ENCODE data around the gene KCNJ12.
"Not testable (repeated sequence)": the region's sequence is repeated elsewhere in the genome, so short reads cannot be mapped to it uniquely, and the experiment has no call there.

Gene KCNJ12

DNA sequence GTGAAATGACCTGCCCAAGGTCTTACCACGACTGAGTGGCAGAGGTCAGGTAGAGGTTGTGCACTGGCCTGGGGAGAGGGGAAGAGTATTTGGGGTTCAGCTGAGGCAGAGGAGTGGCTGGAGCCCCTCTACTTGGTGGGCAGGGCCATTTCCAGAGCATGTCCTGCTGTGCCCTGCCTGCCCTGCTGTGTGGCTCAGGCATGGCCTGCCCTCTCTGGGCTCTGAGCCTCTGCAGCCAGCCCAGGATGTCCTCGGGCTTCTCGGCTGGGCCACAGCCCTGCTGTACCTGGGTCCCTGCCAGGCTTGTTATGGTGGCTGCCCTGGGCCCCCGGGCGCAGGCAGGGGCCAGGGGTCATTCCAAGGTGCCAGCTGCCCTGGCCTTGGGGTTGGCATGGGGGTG, 19.6 kb downstream of the KCNJ12 start:
- no peak overlapping the region for H3K4me3 ChIP-seq (replicated peaks; ENCODE audit: low read depth, low read length)
- DNase-seq (ENCODE audit: extremely low read depth, insufficient read length) = no peak
- TF ChIP-seq CTCF (IDR thresholded peaks at IDR 0.05; ENCODE audit: insufficient read depth, low read length, poor library complexity, severe bottlenecking) = no peak
- H3K36me3 ChIP-seq (ENCODE audit: control insufficient read depth, insufficient read depth, low read length) = no peaks in the 10 kb centered on the region
- H3K27me3 ChIP-seq (replicated peaks; ENCODE audit: control insufficient read depth, insufficient read depth, low read length) = no peaks in the 10 kb centered on the region; the same call in 1 of the 2 replicates

DNA sequence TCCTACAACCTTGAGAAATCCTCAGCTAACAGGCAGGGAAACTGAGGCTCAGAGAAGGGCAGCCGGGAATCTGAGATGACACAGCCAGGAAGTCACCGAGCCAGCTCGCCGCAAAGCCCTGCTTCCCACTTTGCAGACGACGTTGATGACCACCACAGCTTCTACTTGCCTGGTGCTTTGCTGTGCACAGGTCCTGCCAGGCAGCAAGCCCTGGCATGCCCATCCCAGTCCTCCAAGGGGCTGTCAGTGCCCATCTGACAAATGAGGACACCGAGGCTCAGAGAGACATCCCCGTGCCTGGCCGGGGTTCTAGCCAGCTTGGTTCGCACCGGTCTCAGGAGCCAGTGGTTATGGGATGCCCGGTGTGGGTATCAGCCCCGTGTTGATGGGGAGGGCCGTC, 20.1 kb downstream of the KCNJ12 start:
- DNase-seq (ENCODE audit: extremely low read depth, insufficient read length) = no peak
- TF ChIP-seq CTCF (IDR thresholded peaks at IDR 0.05; ENCODE audit: insufficient read depth, low read length, poor library complexity, severe bottlenecking) = no peak
- Histone ChIP-seq H3K27me3 (replicated peaks; ENCODE audit: control insufficient read depth, insufficient read depth, low read length) (no peaks in the 10 kb centered on the region; the same call in 1 of the 2 replicates), H3K4me3 (replicated peaks; ENCODE audit: low read depth, low read length) (no peak overlapping the region), H3K36me3 (ENCODE audit: control insufficient read depth, insufficient read depth, low read length) (no peaks in the 10 kb centered on the region)

GRCh38 chr17:21397341-21398190, 21.4 kb downstream of the KCNJ12 start:
- no peak for DNase-seq (ENCODE audit: extremely low read depth, insufficient read length)
- Histone ChIP-seq H3K4me3 (replicated peaks; ENCODE audit: low read depth, low read length) (no peak overlapping the region), H3K27me3 (replicated peaks; ENCODE audit: control insufficient read depth, insufficient read depth, low read length) (no peaks in the 10 kb centered on the region; the same call in 1 of the 2 replicates), H3K36me3 (ENCODE audit: control insufficient read depth, insufficient read depth, low read length) (no peaks in the 10 kb centered on the region)
- no peak for TF ChIP-seq CTCF (IDR thresholded peaks at IDR 0.05; ENCODE audit: insufficient read depth, low read length, poor library complexity, severe bottlenecking)

GRCh38 chr17:21399474-21400186, 23.5 kb downstream of the KCNJ12 start:
- no peaks in the 10 kb centered on the region for H3K27me3 ChIP-seq (replicated peaks; ENCODE audit: control insufficient read depth, insufficient read depth, low read length)
- H3K4me3 ChIP-seq (replicated peaks; ENCODE audit: low read depth, low read length) = no peak overlapping the region
- DNase-seq (ENCODE audit: extremely low read depth, insufficient read length) = no peak
- H3K36me3 ChIP-seq (ENCODE audit: control insufficient read depth, insufficient read depth, low read length) = no peaks in the 10 kb centered on the region
- TF ChIP-seq CTCF (IDR thresholded peaks at IDR 0.05; ENCODE audit: insufficient read depth, low read length, poor library complexity, severe bottlenecking) = no peak

DNA sequence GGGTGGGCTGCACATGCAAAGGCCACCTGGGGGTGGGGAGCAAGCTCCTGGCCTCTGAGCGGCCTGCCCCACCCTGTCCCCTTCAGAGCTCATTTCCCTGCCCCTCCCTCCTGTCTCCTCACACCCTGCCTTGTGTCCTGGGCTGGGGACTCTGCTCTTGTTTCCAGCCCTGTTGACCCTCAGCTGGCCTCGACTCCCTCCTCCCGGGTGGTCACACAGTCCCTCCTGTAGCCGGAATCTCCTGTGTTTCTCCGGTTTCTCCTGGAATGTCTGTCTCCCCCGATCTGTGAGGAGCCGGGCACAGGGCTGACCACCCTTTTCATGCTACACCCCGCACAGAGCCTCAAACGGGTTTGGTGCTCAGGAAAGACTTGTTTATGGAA, 24.0 kb downstream of the KCNJ12 start:
- H3K4me3 ChIP-seq (replicated peaks; ENCODE audit: low read depth, low read length); H3K27me3 ChIP-seq (replicated peaks; ENCODE audit: control insufficient read depth, insufficient read depth, low read length); H3K36me3 ChIP-seq (ENCODE audit: control insufficient read depth, insufficient read depth, low read length); DNase-seq (ENCODE audit: extremely low read depth, insufficient read length): not testable (repeated sequence)

Measured in GM06990 (cell line).